Spleen (tissue), 11 donors: ENCODE results near the gene HEPHL1. TPM values are rescaled to one million over a fixed set of nuclear protein-coding genes. Genes with fewer than 3 reads are reported as not detected.
"Not testable (repeated sequence)": the region's sequence is repeated elsewhere in the genome, so short reads cannot be mapped to it uniquely, and the experiment has no call there.

Experiments used
- DNase-seq: peaks from one replicate; pipeline ENCODE4 v3.0.0-alpha.2; 2020
- H3K27ac ChIP-seq, 8 donors: fragments of 200-600 bp; sonication (generic) in 7 of 8; 1 replicate in 4 of 8; 2 replicates in 4 of 8; pipeline versions ENCODE4 v1.5.0 to v1.8.0; 2016 to 2021; ENCODE audit warnings: inconsistent platforms in 4 of 8, mild to moderate bottlenecking in 4 of 8, moderate library complexity in 1 of 8
- H3K27me3 ChIP-seq, 7 donors: fragments of 200-600 bp; sonication (generic) in 6 of 7; replicated peaks in 1 of 7; 1 replicate in 4 of 7; 2 replicates in 3 of 7; pipeline versions ENCODE4 v1.5.0 to v1.8.0; 2016 to 2021; ENCODE audit warnings: inconsistent platforms in 3 of 7, mild to moderate bottlenecking in 1 of 7
- H3K36me3 ChIP-seq, 6 donors: fragments of 200-600 bp; sonication (generic) in 5 of 6; 1 replicate in 4 of 6; 2 replicates in 2 of 6; pipeline versions ENCODE4 v1.5.0 to v1.8.0; 2016 to 2021; ENCODE audit warnings: inconsistent platforms in 2 of 6
- H3K4me1 ChIP-seq, 6 donors: fragments of 200-600 bp; sonication (generic) in 5 of 6; 1 replicate in 3 of 6; 2 replicates in 3 of 6; pipeline versions ENCODE4 v1.5.0 to v1.8.0; 2016 to 2021; ENCODE audit warnings: inconsistent platforms in 3 of 6
- H3K4me3 ChIP-seq, 8 donors: fragments of 200-600 bp; sonication (generic) in 7 of 8; 1 replicate in 4 of 8; 2 replicates in 4 of 8; pipeline versions ENCODE4 v1.5.0 to v1.8.0; 2016 to 2021; ENCODE audit warnings: inconsistent platforms in 4 of 8, mild to moderate bottlenecking in 4 of 8, moderate library complexity in 2 of 8
- H3K9me3 ChIP-seq, 8 donors: fragments of 200-600 bp; sonication (generic) in 7 of 8; 1 replicate in 4 of 8; 2 replicates in 4 of 8; pipeline versions ENCODE4 v1.5.0 to v1.8.0; 2016 to 2021; ENCODE audit warnings: inconsistent platforms in 4 of 8
- CTCF ChIP-seq, 11 experiments: fragments of 200-600 bp in 7 of 11; fragments of 450-650 bp in 4 of 11; sonication (generic) in 4 of 11; IDR thresholded peaks in 8 of 11; conservative IDR thresholded peaks in 3 of 11; 1 replicate in 7 of 11; 2 replicates in 4 of 11; pipeline versions ENCODE4 v1.4.0 to v1.8.0; 2016 to 2021; ENCODE audit warnings: antibody characterized with exemption in 11 of 11, inconsistent platforms in 4 of 11, mild to moderate bottlenecking in 1 of 11
- POLR2A ChIP-seq, 3 donors: fragments of 450-650 bp; IDR thresholded peaks; one replicate each; pipeline ENCODE4 v1.5.1; 2017; ENCODE audit warnings: antibody characterized with exemption in 3 of 3, mild to moderate bottlenecking in 1 of 3
- POLR2AphosphoS5 ChIP-seq, 3 donors: sonication (generic); formaldehyde crosslinking; IDR thresholded peaks; one replicate each; pipeline ENCODE4 v1.5.1; 2017; ENCODE audit warnings: antibody characterized with exemption in 3 of 3
- WGBS, 5 donors: extraction: QIAGEN DNeasy Blood & Tissue Kit in 3 of 5; methylation state at CpG; one replicate each; pipeline versions ENCODE4 v1.1.5 to v1.1.7; 2013 to 2018; 5-methylcytosine and 5-hydroxymethylcytosine counted together
- intact Hi-C: fragments of 100-400 bp; cut with DNase I; formaldehyde crosslinking; loops from one replicate; pipeline ENCODE4 v1.15.0; 2023; ENCODE audit warnings: low total_unique reads
- polyA plus RNA-seq, 3 donors: library from polyadenylated mRNA; stranded (reverse); fragments of 200-250 nt; gene quantifications; one replicate each; pipeline ENCODE4 v1.2.1, GENCODE V29; 2013
- total RNA-seq, 7 donors: library from RNA; depleted of rRNA in 3 of 7; stranded (reverse); fragments of >200 nt in 3 of 7; fragmentation: NEBNext Ultra II Directional in 4 of 7; extraction: Animal tissue kit (Norgen Biotek cat#: 25700) in 4 of 7; gene quantifications; one replicate each; pipeline versions ENCODE4 v1.1.0 to v1.2.1, GENCODE V29; 2016 to 2021
- donor health status: healthy with polysubstance abuse.
- donor health status: DM: no; HTN: no; CAD: no; lungs with moderate emphysema.
- donor health status: DM: no; HTN: no; CAD: no.
- donor health status: Bipolar disorder and iron deficiency.
- donor health status: healthy.
- donor health status: DM: no; HTN: no; CAD: no.
- donor health status: DM: yes; HTN: yes; CAD: no.

The HEPHL1 gene
- total and polyA plus RNA-seq, 10 donors = not detected

- peaks cover 0 to 37% (median 2%) of the 10 kb centered on the region in 6 donors for H3K36me3 ChIP-seq
- no peak for DNase-seq
- no peak for TF ChIP-seq CTCF (IDR thresholded peaks at IDR 0.05 in 8 of 11, conservative IDR thresholded peaks at IDR 0.05 in 3 of 11)
- TF ChIP-seq POLR2A (IDR thresholded peaks at IDR 0.05) = no peak
- no peak for TF ChIP-seq POLR2AphosphoS5 (IDR thresholded peaks at IDR 0.05)
- intact Hi-C loops = no loop called here
- WGBS, 5 donors = 86 to 97% (median 90%) methylated on average over 5 to 6 of the region's 6 CpGs
- no peaks in the 10 kb centered on the region for H3K27me3 ChIP-seq
- no peak overlapping the region for H3K4me3 ChIP-seq
- no peak overlapping the region for H3K27ac ChIP-seq
- H3K9me3 ChIP-seq = no peaks in the 10 kb centered on the region
- peaks cover 2 to 73% (median 27%) of the 10 kb centered on the region in 6 donors for H3K4me1 ChIP-seq
These were observed 130.9 kb downstream of the HEPHL1 start for GRCh38 chr11:94151903-94152677.

GRCh38 chr11:94152678-94153065, 131.5 kb downstream of the HEPHL1 start:
- intact Hi-C loops = no loop called here

GRCh38 chr11:94153320-94153719, 132.2 kb downstream of the HEPHL1 start:
- H3K4me1 ChIP-seq = peaks cover 2 to 61% (median 26%) of the 10 kb centered on the region in 6 donors
- peaks cover 0 to 37% (median 2%) of the 10 kb centered on the region in 6 donors for H3K36me3 ChIP-seq
- WGBS, 5 donors = 92 to 100% (median 96%) methylated on average over 3 of the region's 3 CpGs
- no peak overlapping the region for H3K27ac ChIP-seq
- intact Hi-C loops = no loop called here
- no peaks in the 10 kb centered on the region for H3K9me3 ChIP-seq
- DNase-seq = no peak
- H3K4me3 ChIP-seq = no peak overlapping the region
- no peaks in the 10 kb centered on the region for H3K27me3 ChIP-seq
- no peak for TF ChIP-seq CTCF (IDR thresholded peaks at IDR 0.05 in 8 of 11, conservative IDR thresholded peaks at IDR 0.05 in 3 of 11)
- TF ChIP-seq POLR2AphosphoS5 (IDR thresholded peaks at IDR 0.05) = no peak
- no peak for TF ChIP-seq POLR2A (IDR thresholded peaks at IDR 0.05)

More at GRCh38 chr11:94152678-94153065, 131.5 kb downstream of the HEPHL1 start:
- Histone ChIP-seq H3K4me3 (no peak overlapping the region), H3K36me3 (peaks cover 0 to 37% (median 2%) of the 10 kb centered on the region in 6 donors), H3K9me3 (no peaks in the 10 kb centered on the region), H3K4me1 (peaks cover 2 to 67% (median 27%) of the 10 kb centered on the region in 6 donors), H3K27ac (no peak overlapping the region), H3K27me3 (no peaks in the 10 kb centered on the region)
- 73 to 99% (median 88%) methylated on average over 6 of the region's 6 CpGs for WGBS, 5 donors
- TF ChIP-seq CTCF (IDR thresholded peaks at IDR 0.05 in 8 of 11, conservative IDR thresholded peaks at IDR 0.05 in 3 of 11) = no peak
- TF ChIP-seq POLR2AphosphoS5 (IDR thresholded peaks at IDR 0.05) = no peak
- TF ChIP-seq POLR2A (IDR thresholded peaks at IDR 0.05) = no peak
- no peak for DNase-seq

- H3K36me3 ChIP-seq = peaks cover 0 to 37% (median 2%) of the 10 kb centered on the region in 6 donors
- H3K27me3 ChIP-seq = no peaks in the 10 kb centered on the region
- WGBS, 5 donors = 76 to 85% (median 82%) methylated on average over 3 of the region's 3 CpGs
- no peak overlapping the region for H3K4me3 ChIP-seq
- H3K9me3 ChIP-seq = no peaks in the 10 kb centered on the region
- DNase-seq = no peak
- TF ChIP-seq POLR2AphosphoS5 (IDR thresholded peaks at IDR 0.05) = no peak
- no peak for TF ChIP-seq POLR2A (IDR thresholded peaks at IDR 0.05)
- no peak for TF ChIP-seq CTCF (IDR thresholded peaks at IDR 0.05 in 8 of 11, conservative IDR thresholded peaks at IDR 0.05 in 3 of 11)
- H3K4me1 ChIP-seq = peaks cover 2 to 51% (median 23%) of the 10 kb centered on the region in 6 donors
- no peak overlapping the region for H3K27ac ChIP-seq
- intact Hi-C loops = no loop called here
These were observed 133.1 kb downstream of the HEPHL1 start for GRCh38 chr11:94154095-94154856.

- 92 to 97% (median 95%) methylated on average over 2 to 3 of the region's 3 CpGs for WGBS, 5 donors
- H3K4me1 ChIP-seq = peaks cover 0 to 21% (median 3%) of the 10 kb centered on the region in 6 donors
- H3K4me3 ChIP-seq, intact Hi-C loops, DNase-seq, H3K27me3 ChIP-seq, H3K27ac ChIP-seq, H3K9me3 ChIP-seq: not testable (repeated sequence)
- peaks cover 0 to 37% (median 2%) of the 10 kb centered on the region in 6 donors for H3K36me3 ChIP-seq
These were observed 136.2 kb downstream of the HEPHL1 start for GRCh38 chr11:94157339-94157738.
